LNCaP clone FGC (cell line): ENCODE data around the gene UIMC1.

Experiments used
- DNase-seq: peaks from one replicate; pipeline ENCODE4 v3.0.0-alpha.2; 2011; ENCODE audit warnings: low read depth
- H3K4me3 ChIP-seq: 2 replicates; pipeline ENCODE4 v1.5.1; 2011; ENCODE audit warnings: mild to moderate bottlenecking, low read depth, low read length, control low read depth
- CTCF ChIP-seq: IDR thresholded peaks from 2 replicates; pipeline ENCODE4 v1.5.1; 2012; ENCODE audit warnings: mild to moderate bottlenecking; ENCODE audit not compliant: control insufficient read depth, insufficient read depth; ENCODE audit errors: extremely low read depth

The UIMC1 gene

GRCh38 chr5:176955895-176956294 lies 50.7 kb downstream of the UIMC1 start:
- DNase-seq: no peak
- no peak for TF ChIP-seq CTCF
- H3K4me3 ChIP-seq: no peak overlapping the region

- no peak for DNase-seq
- no peak for TF ChIP-seq CTCF
- no peak overlapping the region for H3K4me3 ChIP-seq
Measured at GRCh38 chr5:176954050-176954449, 52.5 kb downstream of the UIMC1 start.

GRCh38 chr5:176952531-176953193 lies 53.9 kb downstream of the UIMC1 start:
- no peak for TF ChIP-seq CTCF
- no peak overlapping the region for H3K4me3 ChIP-seq
- no peak for DNase-seq

- DNase-seq: no peak
- no peak overlapping the region for H3K4me3 ChIP-seq
- TF ChIP-seq CTCF: no peak
Measured at GRCh38 chr5:176948458-176948857, 58.1 kb downstream of the UIMC1 start.

GRCh38 chr5:176947847-176948246 lies 58.7 kb downstream of the UIMC1 start:
- no peak overlapping the region for H3K4me3 ChIP-seq
- no peak for DNase-seq

GRCh38 chr5:176944268-176944667 lies 62.3 kb downstream of the UIMC1 start:
- H3K4me3 ChIP-seq: no peak overlapping the region
- peak; percentile 14 for DNase-seq
- TF ChIP-seq CTCF: no peak

More at GRCh38 chr5:176947847-176948246, 58.7 kb downstream of the UIMC1 start:
- TF ChIP-seq CTCF: no peak

- no peak overlapping the region for H3K4me3 ChIP-seq
- no peak for DNase-seq
- no peak for TF ChIP-seq CTCF
Measured at GRCh38 chr5:176943816-176944215, 62.8 kb downstream of the UIMC1 start.
